GM23338 (cell line): ENCODE results near the gene LRP1B. TPM values are rescaled to one million over a fixed set of nuclear protein-coding genes. Genes with fewer than 3 reads are reported as not detected.

ENCODE experiments used
- ATAC-seq: fragments of 200-7000 bp; cut with Tn5 transposase; 3 replicates; pipeline ENCODE4 v1.9.1; 2020
- DNase-seq: peaks from one replicate; pipeline ENCODE4 v3.0.0-alpha.2; 2015; ENCODE audit warnings: low spot score
- H2AFZ ChIP-seq: fragments of 200-600 bp; sonication (generic); 2 replicates; pipeline ENCODE4 v1.8.0; 2016; ENCODE audit warnings: antibody characterized with exemption, mild to moderate bottlenecking, moderate library complexity
- H3F3A ChIP-seq: fragments of 200-600 bp; sonication (generic); replicated peaks from 2 replicates; pipeline ENCODE4 v1.8.0; 2017; ENCODE audit warnings: antibody characterized with exemption, mixed run types, low read depth
- H3K27ac ChIP-seq: fragments of 200-600 bp; sonication (generic); 2 replicates; pipeline ENCODE4 v1.6.1; 2016; ENCODE audit warnings: low read depth
- H3K27me3 ChIP-seq: fragments of 200-600 bp; sonication (generic); 2 replicates; pipeline ENCODE4 v1.8.0; 2016; ENCODE audit warnings: mild to moderate bottlenecking, mixed run types, moderate library complexity; ENCODE audit not compliant: insufficient read depth
- H3K36me3 ChIP-seq: fragments of 200-600 bp; sonication (generic); 2 replicates; pipeline ENCODE4 v1.8.0; 2016; ENCODE audit warnings: mild to moderate bottlenecking; ENCODE audit not compliant: insufficient read depth
- H3K4me1 ChIP-seq: fragments of 200-600 bp; sonication (generic); 2 replicates; pipeline ENCODE4 v1.8.0; 2016; ENCODE audit warnings: mild to moderate bottlenecking, moderate library complexity; ENCODE audit not compliant: insufficient read depth
- H3K4me2 ChIP-seq: fragments of 200-600 bp; sonication (generic); 2 replicates; pipeline ENCODE4 v1.7.1; 2017; ENCODE audit warnings: mixed run types
- H3K4me3 ChIP-seq: fragments of 200-600 bp; sonication (generic); 2 replicates; pipeline ENCODE4 v1.6.1; 2016; ENCODE audit warnings: mixed run types
- H3K79me2 ChIP-seq: fragments of 200-600 bp; sonication (generic); replicated peaks from 2 replicates; pipeline ENCODE4 v1.8.0; 2017; ENCODE audit warnings: mild to moderate bottlenecking; ENCODE audit not compliant: insufficient read depth
- H3K9me2 ChIP-seq: fragments of 200-600 bp; sonication (generic); 2 replicates; pipeline ENCODE4 v1.8.0; 2017; ENCODE audit not compliant: insufficient read depth
- H4K20me1 ChIP-seq: fragments of 200-600 bp; sonication (generic); replicated peaks from 2 replicates; pipeline ENCODE4 v1.8.0; 2017; ENCODE audit warnings: mild to moderate bottlenecking; ENCODE audit not compliant: insufficient read depth
- H3K27ac Mint-ChIP-seq: 2 replicates; pipeline ENCODE4 v1.8.0; 2020; ENCODE audit warnings: inconsistent platforms, mild to moderate bottlenecking, moderate library complexity, mixed read lengths
- H3K27me3 Mint-ChIP-seq: 3 replicates; pipeline ENCODE4 v1.8.0; 2022; ENCODE audit warnings: low read depth, mild to moderate bottlenecking, moderate library complexity, mixed read lengths, inconsistent platforms; ENCODE audit not compliant: insufficient read depth, poor library complexity
- H3K36me3 Mint-ChIP-seq: 3 replicates; pipeline ENCODE4 v1.8.0; 2021; ENCODE audit warnings: low read depth, mild to moderate bottlenecking, inconsistent platforms, moderate library complexity, mixed read lengths
- H3K4me1 Mint-ChIP-seq: 3 replicates; pipeline ENCODE4 v1.8.0; 2020; ENCODE audit warnings: mild to moderate bottlenecking, inconsistent platforms, mixed read lengths
- H3K4me3 Mint-ChIP-seq: 3 replicates; pipeline ENCODE4 v1.8.0; 2021; ENCODE audit warnings: moderate library complexity, mild to moderate bottlenecking, inconsistent platforms, mixed read lengths
- H3K9me3 Mint-ChIP-seq: 3 replicates; pipeline ENCODE4 v1.8.0; 2020; ENCODE audit warnings: moderate library complexity, mild to moderate bottlenecking, inconsistent platforms, mixed read lengths
- CTCF ChIP-seq, 2 experiments: fragments of 200-600 bp in 1 of 2; sonication (generic) in 1 of 2; conservative IDR thresholded peaks; 2 replicates each; pipeline versions ENCODE4 v1.5.1 to v1.6.1; 2016 to 2017; ENCODE audit warnings: antibody characterized with exemption in 2 of 2, low read depth in 2 of 2, mild to moderate bottlenecking in 2 of 2, moderate library complexity in 1 of 2
- EZH2 ChIP-seq: fragments of 200-600 bp; sonication (generic); IDR thresholded peaks from one replicate; pipeline ENCODE4 v1.8.0; 2017; ENCODE audit warnings: antibody characterized with exemption, mild to moderate bottlenecking, low read depth; ENCODE audit not compliant: unreplicated experiment
- EZH2phosphoT487 ChIP-seq: fragments of 200-600 bp; sonication (generic); IDR thresholded peaks from one replicate; pipeline ENCODE4 v1.8.1; 2018; ENCODE audit warnings: antibody characterized with exemption; ENCODE audit not compliant: unreplicated experiment
- JUNB ChIP-seq: IDR thresholded peaks from one replicate; pipeline ENCODE4 v1.6.1; 2016; ENCODE audit warnings: antibody characterized with exemption; ENCODE audit not compliant: unreplicated experiment
- NANOG ChIP-seq: IDR thresholded peaks from 2 replicates; pipeline ENCODE4 v1.6.1; 2016; ENCODE audit warnings: antibody characterized with exemption, borderline replicate concordance
- POLR2AphosphoS5 ChIP-seq: IDR thresholded peaks from 2 replicates; pipeline ENCODE4 v1.6.1; 2016; ENCODE audit warnings: antibody characterized with exemption, low read depth
- REST ChIP-seq: IDR thresholded peaks from one replicate; pipeline ENCODE4 v1.6.1; 2018; ENCODE audit warnings: antibody characterized with exemption; ENCODE audit not compliant: unreplicated experiment
- STAT1 ChIP-seq: IDR thresholded peaks from one replicate; pipeline ENCODE4 v1.6.1; 2016; ENCODE audit warnings: antibody characterized with exemption; ENCODE audit not compliant: unreplicated experiment
- ZNF114 ChIP-seq: fragments of 250-450 bp; sonication (Bioruptor Pico); IDR thresholded peaks from 2 replicates; pipeline ENCODE4 v1.5.0; 2020; ENCODE audit warnings: mild to moderate bottlenecking, moderate library complexity
- ZNF462 ChIP-seq: fragments of 250-450 bp; sonication (Bioruptor Pico); IDR thresholded peaks from 2 replicates; pipeline ENCODE4 v1.5.0; 2020; ENCODE audit warnings: mild to moderate bottlenecking, moderate library complexity
- polyA plus RNA-seq: library from polyadenylated mRNA; unstranded; fragments of >200 nt; fragmentation: Nextera tagmentation; extraction: Ambion mirVana; gene quantifications from 2 replicates; pipeline ENCODE4 v1.2.1, GENCODE V29; 2016
- total RNA-seq: library from RNA; depleted of rRNA; stranded (reverse); fragments of >200 nt; shearing (Covaris generic); gene quantifications from 2 replicates; pipeline ENCODE4 v1.2.3, GENCODE V29; 2014

Gene LRP1B
- total and polyA plus RNA-seq, 2 experiments from 2014 or later = 0.15 to 0.97 TPM

GRCh38 chr2:140355511-140356090 lies 1775.2 kb downstream of the LRP1B start (continued):
- TF ChIP-seq NANOG (no peak), POLR2AphosphoS5 (no peak), STAT1 (no peak), REST (no peak), ZNF114 (CRISPR knock-in tag) (no peak), EZH2phosphoT487 (no peak), CTCF (conservative IDR thresholded peaks at IDR 0.05; ENCODE audit: low read depth in 2 of 2) (no peak)

- Histone ChIP-seq H3K36me3 (no peaks in the 10 kb centered on the region), H3K4me3 (no peak overlapping the region), H3K4me2 (no peak overlapping the region), H3K4me1 (peaks cover 30% of the 10 kb centered on the region), H3K9me2 (no peaks in the 10 kb centered on the region), H2AFZ (no peak overlapping the region), H3K79me2 (no peaks in the 10 kb centered on the region), H3K27ac (0 out of 2 replicates have a peak overlapping the region, but pooled peaks have one; percentile 7), H3F3A (no peaks in the 10 kb centered on the region), H3K27me3 (no peaks in the 10 kb centered on the region), H4K20me1 (no peaks in the 10 kb centered on the region)
- ATAC-seq (peak; percentile 69), DNase-seq (peak; percentile 47)
- Mint-ChIP-seq H3K4me3 (no peak overlapping the region), H3K36me3 (no peaks in the 10 kb centered on the region), H3K9me3 (no peaks in the 10 kb centered on the region), H3K27ac (no peak overlapping the region), H3K4me1 (peaks cover 19% of the 10 kb centered on the region), H3K27me3 (no peaks in the 10 kb centered on the region)
- TF ChIP-seq ZNF462 (no peak), CTCF (conservative IDR thresholded peaks at IDR 0.05; ENCODE audit: low read depth in 2 of 2) (no peak), EZH2 (no peak), EZH2phosphoT487 (no peak), JUNB (no peak)
Measured at GRCh38 chr2:140354544-140354943, 1776.3 kb downstream of the LRP1B start.
